ENCODE measurements around the gene DCAF17.
"Not testable (repeated sequence)": the region's sequence is repeated elsewhere in the genome, so short reads cannot be mapped to it uniquely, and the experiment has no call there.

DCAF17 gene

GRCh38 chr2:171410624-171411023, 23.4 kb upstream of the DCAF17 start:
- no peak for DNase-seq (ENCODE audit: low spot score)

GRCh38 chr2:171411214-171411613, 22.8 kb upstream of the DCAF17 start:
- no peak for DNase-seq (ENCODE audit: low spot score)

GRCh38 chr2:171411791-171412483, 22.1 kb upstream of the DCAF17 start:
- DNase-seq (ENCODE audit: low spot score) = no peak

- DNase-seq (ENCODE audit: low spot score) = no peak
Observed at GRCh38 chr2:171412571-171413175, 21.4 kb upstream of the DCAF17 start.

GRCh38 chr2:171414645-171415044, 19.4 kb upstream of the DCAF17 start:
- DNase-seq (ENCODE audit: low spot score) = not testable (repeated sequence)

- peak; percentile 91 for DNase-seq (ENCODE audit: low spot score)
Observed at GRCh38 chr2:171416009-171416926, 17.8 kb upstream of the DCAF17 start.

- DNase-seq (ENCODE audit: low spot score) = no peak
Observed at GRCh38 chr2:171419333-171419732, 14.7 kb upstream of the DCAF17 start.

- no peak for DNase-seq (ENCODE audit: low spot score)
Observed at GRCh38 chr2:171420728-171421563, 13.1 kb upstream of the DCAF17 start.

GRCh38 chr2:171422710-171423495, 11.1 kb upstream of the DCAF17 start:
- not testable (repeated sequence) for DNase-seq (ENCODE audit: low spot score)

- DNase-seq (ENCODE audit: low spot score) = no peak
Observed at GRCh38 chr2:171430516-171431410, 3.3 kb upstream of the DCAF17 start.

- no peak for DNase-seq (ENCODE audit: low spot score)
Observed at GRCh38 chr2:171431677-171432167, 2.3 kb upstream of the DCAF17 start.

- DNase-seq (ENCODE audit: low spot score) = no peak
Observed at GRCh38 chr2:171432206-171432968, 1.6 kb upstream of the DCAF17 start.

GRCh38 chr2:171432969-171433762, 860 bp upstream of the DCAF17 start:
- peak; percentile 91 for DNase-seq (ENCODE audit: low spot score)

- DNase-seq (ENCODE audit: low spot score) = no peak
Observed at GRCh38 chr2:171433763-171434012, 338 bp upstream of the DCAF17 start, which contains the start of gene METTL8. Gene METTL8 (minus strand): TSS chr2:171433990. CDS start chr2:171392185, 41,805 bp downstream.

- peak; percentile 20 for DNase-seq (ENCODE audit: low spot score)
Observed at GRCh38 chr2:171436307-171436706, 2.3 kb downstream of the DCAF17 start.

- no peak for DNase-seq (ENCODE audit: low spot score)
Observed at GRCh38 chr2:171441470-171441869, 7.4 kb downstream of the DCAF17 start.

GRCh38 chr2:171447675-171448074, 13.6 kb downstream of the DCAF17 start:
- DNase-seq (ENCODE audit: low spot score) = no peak

GRCh38 chr2:171451074-171451473, 17.0 kb downstream of the DCAF17 start:
- no peak for DNase-seq (ENCODE audit: low spot score)
